ENCODE results near the gene LMBRD2. TPM values are rescaled to one million over a fixed set of nuclear protein-coding genes. Genes with fewer than 3 reads are reported as not detected.
A peak's percentile ranks its signal among the peaks of the same experiment; 100 is the strongest.

The LMBRD2 gene
- total RNA-seq (2011; cell fraction: chromatin; rRNA removed; ENCODE audit: low replicate concordance) = 10.5 and 36.3 TPM in 2 replicates
- total RNA-seq (2011; cell fraction: nucleolus; rRNA removed) = 7.8 and 10.5 TPM in 2 replicates
- total RNA-seq (2011; cell fraction: nucleoplasm; rRNA removed) = 14.8 and 27.5 TPM in 2 replicates
- total RNA-seq (2014; rRNA removed) = 10.9 and 24.2 TPM in 2 replicates
- 13.4 and 18.0 TPM in 2 replicates for total RNA-seq (2014; rRNA removed; fragmentation: Illumina TruSeq; extraction: Trizol)
- total RNA-seq (2015; rRNA removed; fragmentation: Illumina TruSeq; extraction: Trizol) = 10.5 and 11.8 TPM in 2 replicates
- 9.7 and 10.1 TPM in 2 replicates for total RNA-seq (2021)
- 11.7 and 13.3 TPM in 2 replicates for polyA plus RNA-seq (2011; rRNA removed)
- polyA plus RNA-seq (2011; cell fraction: cytosol; rRNA removed) = 1.9 and 4.1 TPM in 2 replicates
- 12.0 and 17.9 TPM in 2 replicates for polyA plus RNA-seq (2011; cell fraction: nucleus; rRNA removed)
- polyA plus RNA-seq (2012) = 6.1 and 9.3 TPM in 2 replicates
- polyA plus RNA-seq (2014; fragmentation: Illumina TruSeq; extraction: Trizol) = 6.6 and 10.3 TPM in 2 replicates
- 1 to 10 TPM; 2.1 to 3.3 TPM for polyA plus RNA-seq (2014; fragmentation: Nextera tagmentation; extraction: Ambion mirVana)
- polyA plus RNA-seq (2014; rRNA removed) = 7.5 and 10.6 TPM in 2 replicates
- 26.5 and 26.7 TPM in 2 replicates for polyA minus RNA-seq (2011; rRNA and poly(A)+ RNA removed)
- 9.6 and 16.6 TPM in 2 replicates for polyA minus RNA-seq (2011; cell fraction: cytosol; rRNA and poly(A)+ RNA removed)
- 14.5 and 26.4 TPM in 2 replicates for polyA minus RNA-seq (2011; cell fraction: nucleus; rRNA and poly(A)+ RNA removed)
- percentile 70 among the genes with signal in this experiment for Bru-seq, nascent RNA
- percentile 72 among the genes with signal in this experiment for BruChase-seq, experiment 1, labeled RNA remaining after a 2-hour chase
- BruChase-seq, experiment 2, labeled RNA remaining after a 6-hour chase = percentile 73 among the genes with signal in this experiment
- long read RNA-seq, experiment 1, full-length matches to known transcripts = 8 of 21 reads
- long read RNA-seq, experiment 1, partial matches to known transcripts = 8 of 21 reads
- long read RNA-seq, experiment 1, other reads (novel, unspliced or antisense) = 5 of 21 reads
- long read RNA-seq, experiment 2, partial matches to known transcripts = 0 of 3 reads
- long read RNA-seq, experiment 2, other reads (novel, unspliced or antisense) = 3 of 3 reads
- long read RNA-seq, experiment 3, partial matches to known transcripts = 3 of 5 reads
- long read RNA-seq, experiment 3, other reads (novel, unspliced or antisense) = 2 of 5 reads

DNA sequence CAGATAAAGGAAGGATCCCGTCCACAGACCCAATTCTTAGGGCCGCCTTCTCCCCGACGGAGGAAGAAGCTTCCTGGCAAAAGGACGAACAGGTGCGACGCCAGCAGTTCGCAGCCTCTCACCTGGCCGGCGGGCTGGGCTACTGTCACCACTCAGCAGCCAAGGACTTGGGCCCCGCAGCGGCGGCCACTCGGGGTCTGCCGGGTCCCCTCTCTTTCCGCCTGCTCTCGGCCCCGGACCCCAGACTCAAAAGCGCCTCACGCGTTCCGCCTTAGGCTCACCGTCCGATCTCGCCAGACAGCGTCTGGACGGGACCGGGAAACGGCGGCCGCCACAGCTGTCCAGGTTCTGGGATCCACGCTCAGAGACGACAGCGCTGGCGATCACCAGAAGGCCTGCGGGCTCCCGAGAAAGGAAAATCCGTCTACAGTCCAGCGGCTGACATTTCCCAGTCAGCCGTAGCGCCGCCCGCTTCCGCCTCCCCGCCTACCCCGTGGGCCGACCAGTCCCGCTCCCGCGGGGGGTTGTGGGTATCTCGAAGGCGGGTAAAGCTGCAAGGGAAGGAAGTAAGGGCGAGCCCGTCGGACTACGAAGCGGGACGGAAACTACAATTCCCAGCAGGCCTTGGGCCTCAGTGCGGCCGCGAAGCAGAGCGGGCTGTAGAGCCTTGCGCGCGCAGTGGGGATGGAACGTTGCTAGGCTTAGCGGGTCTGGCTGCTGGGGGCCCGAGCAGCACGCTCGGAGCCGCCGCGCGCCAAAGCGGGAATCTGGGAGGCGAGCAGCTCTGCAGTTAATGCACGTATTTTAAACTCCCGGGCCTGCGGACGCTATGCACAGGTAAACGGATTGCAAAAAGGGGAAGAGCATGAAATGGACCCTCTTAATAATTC is at the start of gene LMBRD2, which contains the start of gene SKP2:
TSS of gene LMBRD2 (minus strand) at position 454 of the 890 bp plus-strand sequence. CDS start 8,538 bp downstream, outside the sequence.
TSS of gene SKP2 (plus strand) at position 678 of the 890 bp plus-strand sequence. CDS start at position 830, 152 bp downstream.
- Histone ChIP-seq H3K4me3 (peak within 1 kb of the TSS; percentile 66), H3K4me2 (ENCODE audit: insufficient read depth, low read length) (peak within 1 kb of the TSS; percentile 98), H3K9ac (ENCODE audit: insufficient read depth in 1 of 2, low read depth in 2 of 2, low read length in 2 of 2) (peak within 1 kb of the TSS; percentile 88 to 96), H3K27ac (ENCODE audit: extremely low read depth, low read depth, low read length) (peak within 1 kb of the TSS; percentile 80), H3K4me1 (replicated peaks in 1 of 2; ENCODE audit: control insufficient read depth in 2 of 2, insufficient read depth in 2 of 2, low read length in 2 of 2) (peaks cover 6 to 16% of the 10 kb centered on the region in 2 experiments), H3K79me2 (ENCODE audit: control insufficient read depth, insufficient read depth, low read length) (peaks cover 98% of the 10 kb centered on the region), H3K9me3 (replicated peaks; ENCODE audit: control insufficient read depth, insufficient read depth, low read depth, low read length) (no peaks in the 10 kb centered on the region), H4K20me1 (replicated peaks; ENCODE audit: control insufficient read depth, insufficient read depth, low read length) (no peaks in the 10 kb centered on the region), H2AFZ (ENCODE audit: low read depth, low read length) (peak within 1 kb of the TSS; percentile 93), H3K27me3 (ENCODE audit: control insufficient read depth in 2 of 2, insufficient read depth in 2 of 2, low read length in 2 of 2) (no peaks in the 10 kb centered on the region), H3K36me3 (ENCODE audit: control insufficient read depth, insufficient read depth, low read length) (peaks cover 41% of the 10 kb centered on the region), H3K9me1 (ENCODE audit: control insufficient read depth, insufficient read depth, low read length) (no peaks in the 10 kb centered on the region)
- intact Hi-C loops (cut with micrococcal nuclease) (loop anchor here (1.0 kb wide), 1 partner anchor 91 kb away; no protein-coding TSS in a partner anchor), in situ Hi-C loops (cut with MboI) (no loop called here)
- DNase-seq (ENCODE audit: extremely low read depth in 1 of 4, low spot score in 3 of 4) = peak; percentile 93 to 99 (median 95)
- peak; percentile 98 for FAIRE-seq
- POLR2A ChIA-PET = interaction anchor here (0.6 to 2.0 kb wide), 15 partner anchors 10 to 910 kb away, joined by 3 to 9 read pairs (median 4); partner anchors contain the start of gene NADK2
- CTCF ChIA-PET (ENCODE audit: low intra/inter-chr PET ratio) = interaction anchor here (0.6 to 0.7 kb wide), 2 partner anchors 66 to 76 kb away, joined by 3 read pairs; no protein-coding TSS in a partner anchor
- peak; percentile 96 for ATAC-seq
- BruUV-seq (replicated peaks) = TSS peak; percentile 52
- 1% methylated on average over 73 of the region's 81 CpGs for WGBS (ENCODE audit: insufficient coverage, low coverage, missing lambda C conversion rate)
- no peak for TF ChIP-seq CEBPG (CRISPR knock-in tag; IDR thresholded peaks at IDR 0.05)
- TF ChIP-seq CEBPG (tag; conservative IDR thresholded peaks at IDR 0.05 in 1 of 2, IDR thresholded peaks at IDR 0.05 in 1 of 2) = no peak
- TF ChIP-seq, protein P1, sequence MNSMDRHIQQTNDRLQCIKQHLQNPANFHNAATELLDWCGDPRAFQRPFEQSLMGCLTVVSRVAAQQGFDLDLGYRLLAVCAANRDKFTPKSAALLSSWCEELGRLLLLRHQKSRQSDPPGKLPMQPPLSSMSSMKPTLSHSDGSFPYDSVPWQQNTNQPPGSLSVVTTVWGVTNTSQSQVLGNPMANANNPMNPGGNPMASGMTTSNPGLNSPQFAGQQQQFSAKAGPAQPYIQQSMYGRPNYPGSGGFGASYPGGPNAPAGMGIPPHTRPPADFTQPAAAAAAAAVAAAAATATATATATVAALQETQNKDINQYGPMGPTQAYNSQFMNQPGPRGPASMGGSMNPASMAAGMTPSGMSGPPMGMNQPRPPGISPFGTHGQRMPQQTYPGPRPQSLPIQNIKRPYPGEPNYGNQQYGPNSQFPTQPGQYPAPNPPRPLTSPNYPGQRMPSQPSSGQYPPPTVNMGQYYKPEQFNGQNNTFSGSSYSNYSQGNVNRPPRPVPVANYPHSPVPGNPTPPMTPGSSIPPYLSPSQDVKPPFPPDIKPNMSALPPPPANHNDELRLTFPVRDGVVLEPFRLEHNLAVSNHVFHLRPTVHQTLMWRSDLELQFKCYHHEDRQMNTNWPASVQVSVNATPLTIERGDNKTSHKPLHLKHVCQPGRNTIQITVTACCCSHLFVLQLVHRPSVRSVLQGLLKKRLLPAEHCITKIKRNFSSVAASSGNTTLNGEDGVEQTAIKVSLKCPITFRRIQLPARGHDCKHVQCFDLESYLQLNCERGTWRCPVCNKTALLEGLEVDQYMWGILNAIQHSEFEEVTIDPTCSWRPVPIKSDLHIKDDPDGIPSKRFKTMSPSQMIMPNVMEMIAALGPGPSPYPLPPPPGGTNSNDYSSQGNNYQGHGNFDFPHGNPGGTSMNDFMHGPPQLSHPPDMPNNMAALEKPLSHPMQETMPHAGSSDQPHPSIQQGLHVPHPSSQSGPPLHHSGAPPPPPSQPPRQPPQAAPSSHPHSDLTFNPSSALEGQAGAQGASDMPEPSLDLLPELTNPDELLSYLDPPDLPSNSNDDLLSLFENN (IDR thresholded peaks at IDR 0.05; ENCODE audit: low read depth in 2 of 2, low read length in 2 of 2) = peak in 1 of 2 experiments; percentile 51; a peak in 1 of 4 replicates
- peak; percentile 38; the same call in 1 of the 2 replicates for TF ChIP-seq CBX1 (IDR thresholded peaks at IDR 0.05; ENCODE audit: low read depth)
- peak; percentile 84 for TF ChIP-seq C11orf30 (IDR thresholded peaks at IDR 0.05; ENCODE audit: low read depth)
- no peak for TF ChIP-seq U2AF2 (optimal IDR thresholded peaks at IDR 0.05; ENCODE audit: low read depth, low read length)
- no peak for TF ChIP-seq SMAD2 (IDR thresholded peaks at IDR 0.05; ENCODE audit: low read depth, low read length)
- peak; percentile 79 for TF ChIP-seq SPI1 (IDR thresholded peaks at IDR 0.05; ENCODE audit: borderline replicate concordance, low read depth, low read length)
- TF ChIP-seq MITF (IDR thresholded peaks at IDR 0.05) = peak; percentile 29; the same call in 1 of the 2 replicates
